ENCODE results near the gene CLBA1.
"Not testable (repeated sequence)": the region's sequence is repeated elsewhere in the genome, so short reads cannot be mapped to it uniquely, and the experiment has no call there.

DNA sequence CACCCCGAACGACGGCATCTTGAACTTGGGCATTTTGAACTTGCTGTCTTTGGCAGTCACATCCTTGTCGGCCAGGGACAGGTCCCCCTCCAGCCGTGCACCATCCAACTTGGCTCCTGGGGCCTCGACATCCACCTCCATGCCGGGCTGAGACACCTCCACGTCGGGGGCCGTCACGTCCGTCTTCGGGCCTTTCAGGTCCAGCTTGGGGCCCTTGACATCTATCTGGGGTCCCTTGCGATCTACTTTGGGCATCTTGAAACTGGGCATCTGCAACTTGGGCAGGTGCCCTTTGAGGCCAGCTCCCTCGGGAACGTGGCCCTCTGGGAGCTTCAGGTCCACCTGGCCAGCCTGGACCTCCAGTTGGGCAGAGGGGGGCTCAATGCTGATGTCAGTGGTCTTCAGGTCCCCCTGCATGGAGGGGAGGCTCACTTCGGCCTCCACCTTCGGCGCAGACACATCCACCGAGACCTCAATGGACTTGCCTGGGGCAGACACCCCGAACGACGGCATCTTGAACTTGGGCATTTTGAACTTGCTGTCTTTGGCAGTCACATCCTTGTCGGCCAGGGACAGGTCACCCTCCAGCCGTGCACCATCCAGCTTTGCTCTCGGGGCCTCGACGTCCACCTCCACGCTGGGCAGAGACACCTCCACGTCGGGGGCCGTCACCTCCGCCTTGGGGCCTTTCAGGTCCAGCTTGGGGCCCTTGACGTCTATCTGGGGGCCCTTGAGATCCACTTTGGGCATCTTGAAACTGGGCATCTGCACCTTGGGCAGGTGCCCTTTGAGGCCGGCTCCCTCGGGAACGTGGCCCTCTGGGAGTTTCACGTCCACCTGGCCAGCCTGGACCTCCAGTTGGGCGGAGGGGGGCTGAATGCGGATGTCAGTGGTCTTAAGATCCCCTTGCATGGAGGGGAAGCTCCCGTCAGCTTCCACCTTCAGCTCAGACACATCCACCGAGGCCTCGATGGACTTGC is 39.3 kb upstream of the CLBA1 start:
- not testable (repeated sequence) for TF ChIP-seq ZNF24 (tag by site-specific recombination; IDR thresholded peaks at IDR 0.05); ZNF530 (tag by site-specific recombination; IDR thresholded peaks at IDR 0.05; ENCODE audit: low read depth); ZNF792 (tag by site-specific recombination; IDR thresholded peaks at IDR 0.05); ZNF843 (tag by site-specific recombination; IDR thresholded peaks at IDR 0.05); YY1 (tag by site-specific recombination; IDR thresholded peaks at IDR 0.05); ZNF133 (tag by site-specific recombination; IDR thresholded peaks at IDR 0.05); ZNF777 (tag by site-specific recombination; IDR thresholded peaks at IDR 0.05; ENCODE audit: borderline replicate concordance); ZNF169 (tag by site-specific recombination; IDR thresholded peaks at IDR 0.05); ZSCAN23 (tag by site-specific recombination; IDR thresholded peaks at IDR 0.05); ZNF121 (tag by site-specific recombination; IDR thresholded peaks at IDR 0.05)
- TF ChIP-seq, protein P1, sequence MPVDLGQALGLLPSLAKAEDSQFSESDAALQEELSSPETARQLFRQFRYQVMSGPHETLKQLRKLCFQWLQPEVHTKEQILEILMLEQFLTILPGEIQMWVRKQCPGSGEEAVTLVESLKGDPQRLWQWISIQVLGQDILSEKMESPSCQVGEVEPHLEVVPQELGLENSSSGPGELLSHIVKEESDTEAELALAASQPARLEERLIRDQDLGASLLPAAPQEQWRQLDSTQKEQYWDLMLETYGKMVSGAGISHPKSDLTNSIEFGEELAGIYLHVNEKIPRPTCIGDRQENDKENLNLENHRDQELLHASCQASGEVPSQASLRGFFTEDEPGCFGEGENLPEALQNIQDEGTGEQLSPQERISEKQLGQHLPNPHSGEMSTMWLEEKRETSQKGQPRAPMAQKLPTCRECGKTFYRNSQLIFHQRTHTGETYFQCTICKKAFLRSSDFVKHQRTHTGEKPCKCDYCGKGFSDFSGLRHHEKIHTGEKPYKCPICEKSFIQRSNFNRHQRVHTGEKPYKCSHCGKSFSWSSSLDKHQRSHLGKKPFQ (tag by site-specific recombination; IDR thresholded peaks at IDR 0.05): not testable (repeated sequence)
- TF ChIP-seq, protein P2, sequence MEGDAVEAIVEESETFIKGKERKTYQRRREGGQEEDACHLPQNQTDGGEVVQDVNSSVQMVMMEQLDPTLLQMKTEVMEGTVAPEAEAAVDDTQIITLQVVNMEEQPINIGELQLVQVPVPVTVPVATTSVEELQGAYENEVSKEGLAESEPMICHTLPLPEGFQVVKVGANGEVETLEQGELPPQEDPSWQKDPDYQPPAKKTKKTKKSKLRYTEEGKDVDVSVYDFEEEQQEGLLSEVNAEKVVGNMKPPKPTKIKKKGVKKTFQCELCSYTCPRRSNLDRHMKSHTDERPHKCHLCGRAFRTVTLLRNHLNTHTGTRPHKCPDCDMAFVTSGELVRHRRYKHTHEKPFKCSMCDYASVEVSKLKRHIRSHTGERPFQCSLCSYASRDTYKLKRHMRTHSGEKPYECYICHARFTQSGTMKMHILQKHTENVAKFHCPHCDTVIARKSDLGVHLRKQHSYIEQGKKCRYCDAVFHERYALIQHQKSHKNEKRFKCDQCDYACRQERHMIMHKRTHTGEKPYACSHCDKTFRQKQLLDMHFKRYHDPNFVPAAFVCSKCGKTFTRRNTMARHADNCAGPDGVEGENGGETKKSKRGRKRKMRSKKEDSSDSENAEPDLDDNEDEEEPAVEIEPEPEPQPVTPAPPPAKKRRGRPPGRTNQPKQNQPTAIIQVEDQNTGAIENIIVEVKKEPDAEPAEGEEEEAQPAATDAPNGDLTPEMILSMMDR (tag by site-specific recombination; IDR thresholded peaks at IDR 0.05): not testable (repeated sequence)
- TF ChIP-seq, protein P3, sequence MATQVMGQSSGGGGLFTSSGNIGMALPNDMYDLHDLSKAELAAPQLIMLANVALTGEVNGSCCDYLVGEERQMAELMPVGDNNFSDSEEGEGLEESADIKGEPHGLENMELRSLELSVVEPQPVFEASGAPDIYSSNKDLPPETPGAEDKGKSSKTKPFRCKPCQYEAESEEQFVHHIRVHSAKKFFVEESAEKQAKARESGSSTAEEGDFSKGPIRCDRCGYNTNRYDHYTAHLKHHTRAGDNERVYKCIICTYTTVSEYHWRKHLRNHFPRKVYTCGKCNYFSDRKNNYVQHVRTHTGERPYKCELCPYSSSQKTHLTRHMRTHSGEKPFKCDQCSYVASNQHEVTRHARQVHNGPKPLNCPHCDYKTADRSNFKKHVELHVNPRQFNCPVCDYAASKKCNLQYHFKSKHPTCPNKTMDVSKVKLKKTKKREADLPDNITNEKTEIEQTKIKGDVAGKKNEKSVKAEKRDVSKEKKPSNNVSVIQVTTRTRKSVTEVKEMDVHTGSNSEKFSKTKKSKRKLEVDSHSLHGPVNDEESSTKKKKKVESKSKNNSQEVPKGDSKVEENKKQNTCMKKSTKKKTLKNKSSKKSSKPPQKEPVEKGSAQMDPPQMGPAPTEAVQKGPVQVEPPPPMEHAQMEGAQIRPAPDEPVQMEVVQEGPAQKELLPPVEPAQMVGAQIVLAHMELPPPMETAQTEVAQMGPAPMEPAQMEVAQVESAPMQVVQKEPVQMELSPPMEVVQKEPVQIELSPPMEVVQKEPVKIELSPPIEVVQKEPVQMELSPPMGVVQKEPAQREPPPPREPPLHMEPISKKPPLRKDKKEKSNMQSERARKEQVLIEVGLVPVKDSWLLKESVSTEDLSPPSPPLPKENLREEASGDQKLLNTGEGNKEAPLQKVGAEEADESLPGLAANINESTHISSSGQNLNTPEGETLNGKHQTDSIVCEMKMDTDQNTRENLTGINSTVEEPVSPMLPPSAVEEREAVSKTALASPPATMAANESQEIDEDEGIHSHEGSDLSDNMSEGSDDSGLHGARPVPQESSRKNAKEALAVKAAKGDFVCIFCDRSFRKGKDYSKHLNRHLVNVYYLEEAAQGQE (tag by site-specific recombination; IDR thresholded peaks at IDR 0.05): not testable (repeated sequence)
- TF ChIP-seq, protein P4, sequence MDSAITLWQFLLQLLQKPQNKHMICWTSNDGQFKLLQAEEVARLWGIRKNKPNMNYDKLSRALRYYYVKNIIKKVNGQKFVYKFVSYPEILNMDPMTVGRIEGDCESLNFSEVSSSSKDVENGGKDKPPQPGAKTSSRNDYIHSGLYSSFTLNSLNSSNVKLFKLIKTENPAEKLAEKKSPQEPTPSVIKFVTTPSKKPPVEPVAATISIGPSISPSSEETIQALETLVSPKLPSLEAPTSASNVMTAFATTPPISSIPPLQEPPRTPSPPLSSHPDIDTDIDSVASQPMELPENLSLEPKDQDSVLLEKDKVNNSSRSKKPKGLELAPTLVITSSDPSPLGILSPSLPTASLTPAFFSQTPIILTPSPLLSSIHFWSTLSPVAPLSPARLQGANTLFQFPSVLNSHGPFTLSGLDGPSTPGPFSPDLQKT (IDR thresholded peaks at IDR 0.05; ENCODE audit: borderline replicate concordance, low read depth, low read length): not testable (repeated sequence)
